CD4-positive, alpha-beta T cell treated with Interleukin-4 for 1 hour (primary cell): ENCODE results near the gene ARMH1.
"Not testable (repeated sequence)": the region's sequence is repeated elsewhere in the genome, so short reads cannot be mapped to it uniquely, and the experiment has no call there.

Experiments used
- DNase-seq, 2 donors: peaks; one replicate each; pipeline ENCODE4 v3.0.0-alpha.2; 2020 to 2022

Gene ARMH1

DNA sequence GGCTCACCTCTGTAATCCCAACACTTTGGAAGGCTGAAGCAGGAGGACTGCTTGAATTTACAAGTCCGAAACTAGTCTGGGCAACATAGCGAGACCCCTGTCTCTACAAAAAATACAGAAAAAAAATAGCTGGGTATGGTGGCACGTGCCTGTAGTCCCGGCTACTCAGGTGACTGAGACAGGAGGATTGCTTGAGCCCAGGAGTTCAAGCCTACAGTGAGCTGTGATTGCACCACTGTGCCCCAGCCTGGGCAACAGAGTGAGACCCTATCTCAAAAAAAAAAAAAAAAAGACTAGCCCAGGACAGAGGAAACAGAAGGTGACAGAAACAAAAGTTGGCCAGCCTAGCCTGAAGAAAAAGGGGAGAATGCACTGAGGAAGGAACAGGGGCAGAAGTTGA, 21.2 kb downstream of the ARMH1 start:
- DNase-seq: no peak

DNA sequence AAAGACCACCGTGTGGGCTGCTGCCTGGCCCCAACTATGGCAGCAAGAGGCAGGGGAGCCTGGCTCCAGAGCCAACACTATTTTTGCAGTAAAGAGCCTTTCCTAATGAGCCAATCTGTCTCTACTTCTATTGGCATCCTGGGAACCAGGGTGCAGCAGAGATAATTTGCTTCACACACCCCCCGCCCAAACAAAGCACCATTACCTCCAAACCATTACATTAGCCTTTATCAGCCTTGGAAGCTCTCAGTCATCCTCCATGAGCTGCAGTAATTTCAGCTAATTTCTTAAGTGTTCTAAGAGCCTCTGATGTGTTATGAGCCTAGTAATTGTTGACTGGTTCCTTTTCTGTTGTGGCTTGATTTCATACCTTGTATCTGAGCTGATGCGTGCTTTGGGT, 21.6 kb downstream of the ARMH1 start:
- DNase-seq: no peak

DNA sequence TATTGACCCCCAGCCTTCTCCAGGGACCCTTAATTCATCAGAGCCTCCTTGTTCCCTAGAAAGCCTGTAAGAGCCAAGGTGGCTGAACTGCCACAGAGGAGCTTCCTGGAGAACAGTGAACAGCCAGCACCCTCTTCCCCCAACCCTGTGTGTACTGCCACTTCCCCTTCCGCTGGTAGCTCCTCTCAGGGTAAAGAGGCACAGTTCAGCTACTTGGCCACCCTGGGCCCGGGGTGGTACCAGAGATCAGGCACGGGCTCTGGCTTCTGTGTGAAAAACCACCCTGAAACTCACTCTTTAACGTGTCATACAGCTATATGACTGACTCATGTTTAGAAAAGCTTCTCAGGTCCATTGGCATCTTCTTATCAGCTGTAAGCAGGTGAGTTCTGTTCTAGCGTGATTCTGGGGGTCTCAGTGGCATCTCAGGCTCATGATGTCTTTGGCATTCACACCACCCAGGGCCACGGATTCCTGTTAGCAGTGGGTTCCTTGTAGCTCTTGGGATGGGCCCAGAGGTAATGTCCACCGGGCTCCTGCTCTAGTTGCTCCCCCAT, 22.4 kb downstream of the ARMH1 start:
- peak; percentile 35 to 46 for DNase-seq

DNA sequence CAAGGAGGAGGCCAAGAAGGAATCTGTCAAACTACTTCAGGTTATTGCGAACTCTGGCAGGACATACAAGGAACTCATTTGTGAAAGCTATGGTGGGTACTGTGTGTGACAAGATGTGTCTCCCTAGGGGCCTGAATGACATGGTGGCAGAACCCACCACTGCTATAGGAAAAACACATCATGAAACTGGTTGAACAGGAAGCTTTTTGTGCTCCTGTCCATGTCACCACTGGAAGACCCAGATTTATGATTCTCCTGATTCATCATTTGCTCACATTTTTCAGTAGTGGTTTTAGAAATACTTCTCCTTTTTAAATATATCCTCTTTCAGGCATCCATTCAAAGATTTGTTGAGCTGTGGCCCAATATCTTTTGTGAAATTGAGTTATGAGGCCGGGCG, 23.6 kb downstream of the ARMH1 start:
- no peak for DNase-seq

DNA sequence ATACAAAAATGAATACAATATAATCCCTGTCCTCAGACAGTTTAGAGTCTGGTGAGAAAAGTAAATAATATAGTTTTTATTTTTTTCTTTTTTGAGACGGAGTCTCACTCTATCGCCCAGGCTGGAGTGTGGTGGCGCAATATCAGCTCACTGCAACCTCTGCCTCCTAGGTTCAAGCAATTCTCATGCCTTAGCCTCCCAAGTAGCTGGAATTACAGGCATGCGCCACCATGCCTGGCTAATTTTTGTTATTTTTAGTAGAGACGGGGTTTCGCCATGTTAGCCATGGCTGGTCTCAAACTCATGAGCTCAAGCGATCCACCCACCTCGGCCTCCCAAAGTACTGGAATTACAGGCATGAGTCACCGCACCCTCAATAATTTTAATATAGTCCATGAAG, 24.9 kb downstream of the ARMH1 start:
- not testable (repeated sequence) for DNase-seq

DNA sequence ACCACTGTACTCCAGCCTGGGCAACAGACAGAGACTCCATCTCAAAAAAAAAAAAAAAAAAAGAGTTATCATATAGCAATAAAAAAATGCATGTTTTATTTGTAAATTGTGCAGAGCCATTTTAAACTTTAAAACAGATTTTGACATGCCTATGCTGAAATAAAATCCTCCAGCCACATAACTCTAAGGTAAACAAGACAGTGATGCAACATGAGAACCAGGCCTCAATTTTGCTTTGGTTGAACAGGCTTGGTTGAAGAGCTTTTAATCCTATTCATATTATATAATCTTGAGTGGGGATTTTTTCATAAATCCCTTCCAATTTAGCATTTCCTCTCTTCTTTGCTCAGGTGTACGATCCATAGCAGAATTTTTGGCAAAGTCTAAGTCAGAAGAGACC, 26.1 kb downstream of the ARMH1 start:
- no peak for DNase-seq

DNA sequence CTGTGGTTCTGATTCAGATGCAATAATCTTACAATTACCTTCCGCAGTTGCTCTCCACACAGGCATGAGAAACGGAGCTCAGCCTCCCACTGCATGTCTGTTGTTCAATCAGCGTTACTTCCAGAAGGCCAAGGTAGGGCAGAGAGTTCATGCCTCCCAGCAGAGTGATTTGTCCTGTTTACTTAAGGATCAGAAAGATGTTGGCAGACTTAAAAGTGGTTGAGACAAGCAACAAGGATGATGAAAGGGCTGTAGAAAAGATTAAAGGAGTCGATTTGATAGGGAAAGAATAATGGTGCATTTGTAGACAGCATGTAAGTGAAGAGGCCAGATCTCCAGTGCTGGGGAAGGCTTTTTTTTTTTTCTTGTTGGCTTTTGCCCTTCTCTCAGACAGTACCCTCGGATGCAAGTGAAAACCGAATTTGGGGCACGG, 26.6 kb downstream of the ARMH1 start:
- DNase-seq: no peak

DNA sequence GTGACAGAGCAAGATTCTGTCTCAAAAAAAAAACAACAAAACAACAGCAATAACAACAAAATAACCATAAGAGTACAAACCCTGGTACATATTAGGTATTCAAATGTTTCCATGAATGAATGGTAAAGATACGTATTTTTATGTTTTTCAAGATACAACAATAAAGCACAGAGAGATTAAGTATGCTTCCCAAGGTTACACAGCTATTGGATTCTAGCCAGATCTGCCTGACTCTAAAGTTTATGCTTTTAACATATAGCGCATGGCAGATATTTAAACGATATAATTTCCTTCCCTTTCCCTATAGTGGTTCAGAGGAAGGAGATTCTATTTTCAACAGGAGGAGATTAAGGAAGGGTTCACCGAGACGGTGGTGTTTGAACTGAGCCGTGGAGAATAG, 31.0 kb downstream of the ARMH1 start:
- DNase-seq: no peak

DNA sequence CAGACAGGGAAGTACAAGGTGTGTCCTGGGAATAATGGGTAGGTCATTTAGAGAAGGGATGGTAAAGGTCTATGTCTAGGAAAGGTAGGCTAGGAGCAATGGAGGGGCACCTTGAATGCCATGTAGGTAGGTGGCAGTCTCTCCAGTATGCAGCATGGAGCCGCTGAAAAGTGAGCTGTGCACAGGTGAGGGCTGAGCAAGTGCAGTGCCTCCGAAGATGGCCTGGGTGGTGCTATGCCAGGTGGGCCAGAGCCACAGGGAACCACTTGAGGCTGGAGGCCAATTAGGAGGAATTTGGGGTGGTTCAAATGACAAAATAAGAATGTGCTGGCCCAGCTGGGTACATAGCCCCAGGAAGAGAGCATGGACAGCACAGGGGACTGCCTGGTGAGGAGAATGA, 31.4 kb downstream of the ARMH1 start:
- DNase-seq: no peak

DNA sequence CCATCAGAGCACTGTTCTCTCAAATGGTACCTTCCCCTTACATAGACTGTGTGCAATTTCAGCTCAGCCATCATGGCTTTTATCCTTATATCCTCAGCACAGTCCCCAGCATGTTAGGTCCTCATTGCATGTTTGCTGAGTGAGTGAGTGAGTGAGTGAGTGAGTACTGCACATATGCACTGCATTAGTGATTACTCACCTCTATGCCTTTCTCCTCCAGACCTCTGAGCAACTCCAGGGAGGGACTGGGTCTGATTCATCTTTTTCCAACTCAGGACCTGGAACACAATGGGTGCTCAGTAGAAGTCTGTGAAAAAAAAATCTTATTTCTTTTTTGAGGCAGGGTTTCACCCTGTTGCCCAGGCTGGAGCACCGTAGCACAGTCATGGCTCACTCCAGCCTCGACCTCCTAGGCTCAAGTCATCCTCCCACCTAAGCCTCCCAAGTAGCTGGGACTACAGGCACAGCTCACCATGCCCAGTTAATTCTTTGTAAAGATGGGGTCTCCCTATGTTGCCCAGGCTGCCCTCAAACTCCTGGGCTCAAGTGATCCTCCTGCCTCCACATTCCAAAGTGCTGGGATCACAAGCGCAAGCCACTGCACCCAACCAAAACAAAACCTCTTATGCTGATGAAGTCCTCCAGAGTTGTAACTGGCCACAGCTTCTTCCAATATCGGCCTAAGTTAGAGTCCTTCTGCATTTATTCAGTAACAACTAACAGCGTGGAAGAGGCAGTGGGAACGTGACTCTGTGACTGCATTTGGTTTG, 32.8 kb downstream of the ARMH1 start:
- no peak for DNase-seq

DNA sequence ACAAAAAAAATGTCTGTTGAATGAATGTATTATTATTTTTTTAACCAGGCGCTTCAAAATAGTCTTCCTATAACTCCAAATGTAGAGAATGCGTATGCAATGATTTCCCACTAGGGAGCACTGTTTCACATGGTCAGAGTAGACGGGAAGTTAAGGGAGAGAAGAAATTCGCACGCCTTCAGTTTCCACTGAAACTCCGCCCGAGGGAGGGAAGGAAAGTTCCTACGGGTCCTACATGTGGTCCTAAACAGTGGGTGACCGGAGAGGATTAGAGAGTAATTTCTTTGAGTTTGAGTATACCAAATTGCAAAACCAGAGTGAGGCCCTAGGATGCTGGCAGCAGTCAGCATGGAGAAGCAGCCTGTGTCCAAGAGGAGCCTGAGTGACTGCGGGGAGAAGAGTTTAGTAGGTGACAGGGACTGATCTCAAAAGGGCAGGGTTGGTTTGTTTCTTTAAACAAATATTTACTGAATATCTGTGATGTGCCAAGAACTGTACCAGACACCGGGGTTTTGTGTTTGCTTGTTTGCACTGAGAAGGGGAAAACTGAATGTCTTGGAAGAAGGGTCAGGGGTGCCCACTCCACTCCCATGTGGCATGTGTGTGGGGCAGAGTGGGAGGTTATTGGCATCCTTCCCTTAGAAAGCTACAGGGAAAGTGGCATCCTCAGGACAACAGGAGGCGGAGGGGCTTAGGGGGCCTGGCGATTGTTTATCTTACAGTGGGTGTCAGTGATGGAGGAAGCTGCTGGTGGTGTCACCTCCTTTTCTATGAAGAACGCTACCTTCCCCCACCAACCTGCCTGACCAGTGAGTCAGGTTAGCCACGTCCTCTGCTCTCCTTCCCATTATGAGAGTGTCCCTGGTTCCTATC, 33.7 kb downstream of the ARMH1 start:
- DNase-seq: peak; percentile 34 to 67

DNA sequence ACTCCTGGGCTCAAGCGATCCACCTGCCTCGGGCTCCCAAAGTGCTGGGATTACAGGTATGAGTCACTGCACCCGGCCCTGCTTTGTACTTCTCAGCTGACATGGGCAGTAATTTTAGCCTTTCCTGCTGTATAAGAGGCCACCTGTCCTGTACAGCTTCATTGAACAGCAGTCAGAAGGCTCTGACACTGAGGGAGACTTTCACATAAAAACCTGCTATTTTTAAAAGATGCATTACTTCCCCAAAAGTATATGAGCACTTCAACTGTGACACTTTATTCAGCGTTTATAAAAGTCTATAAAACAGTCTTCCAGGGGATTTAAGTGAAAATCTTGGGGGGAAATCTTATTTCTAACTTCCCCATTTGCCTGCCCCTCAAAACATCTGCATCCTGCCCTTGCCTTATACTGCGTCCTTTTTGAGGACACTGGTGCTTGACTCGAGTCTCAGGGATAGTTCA, 38.8 kb downstream of the ARMH1 start:
- no peak for DNase-seq

DNA sequence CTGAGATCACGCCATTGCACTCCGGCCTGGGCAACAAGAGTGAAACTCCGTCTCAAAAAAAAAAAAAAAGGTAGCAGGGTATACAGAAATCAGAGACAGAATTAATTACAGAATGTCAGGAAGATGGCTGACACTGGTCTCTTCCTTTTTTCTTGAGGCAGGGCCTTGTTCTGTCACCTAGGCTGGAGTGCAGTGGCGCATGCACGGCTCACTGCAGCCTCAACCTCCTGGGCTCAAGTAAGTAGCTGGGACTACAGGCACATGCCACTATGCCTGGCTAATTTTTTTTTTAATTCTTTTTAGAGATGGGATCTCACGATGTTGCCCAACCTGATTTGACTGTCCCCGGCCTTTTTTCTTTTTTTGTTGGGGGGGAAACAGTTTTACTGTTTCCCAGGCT, 40.0 kb downstream of the ARMH1 start:
- DNase-seq: no peak

DNA sequence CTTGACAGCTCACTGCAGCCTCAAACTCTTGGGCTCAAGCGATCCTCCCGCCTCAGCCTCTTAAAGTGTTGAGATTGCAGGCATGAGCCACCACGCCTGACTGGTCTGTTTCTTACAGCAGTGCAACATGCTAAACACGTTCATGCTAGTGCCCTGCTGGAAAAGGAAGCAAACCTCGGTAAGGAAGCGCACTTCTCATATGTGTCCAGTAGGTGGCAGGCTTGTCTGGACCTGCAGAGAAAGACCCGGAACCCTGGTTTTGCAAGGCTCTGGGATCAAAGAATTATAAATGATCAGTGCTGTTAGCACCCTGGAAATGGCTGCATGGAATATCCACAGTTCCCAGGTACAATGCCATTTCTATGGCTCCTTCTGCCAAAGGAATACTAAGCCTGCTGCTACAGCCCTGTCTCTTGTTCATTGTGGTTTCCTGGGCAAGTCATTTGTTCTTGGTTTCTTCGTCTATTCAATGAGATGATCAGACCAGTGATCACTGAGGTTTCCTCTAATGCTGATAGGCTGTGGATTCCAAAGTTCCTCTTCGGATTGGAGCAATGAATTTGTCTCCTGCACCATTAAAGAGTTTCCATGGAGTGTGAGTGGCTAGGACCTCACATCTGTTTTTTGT, 40.5 kb downstream of the ARMH1 start:
- peak; percentile 78 to 81 for DNase-seq

DNA sequence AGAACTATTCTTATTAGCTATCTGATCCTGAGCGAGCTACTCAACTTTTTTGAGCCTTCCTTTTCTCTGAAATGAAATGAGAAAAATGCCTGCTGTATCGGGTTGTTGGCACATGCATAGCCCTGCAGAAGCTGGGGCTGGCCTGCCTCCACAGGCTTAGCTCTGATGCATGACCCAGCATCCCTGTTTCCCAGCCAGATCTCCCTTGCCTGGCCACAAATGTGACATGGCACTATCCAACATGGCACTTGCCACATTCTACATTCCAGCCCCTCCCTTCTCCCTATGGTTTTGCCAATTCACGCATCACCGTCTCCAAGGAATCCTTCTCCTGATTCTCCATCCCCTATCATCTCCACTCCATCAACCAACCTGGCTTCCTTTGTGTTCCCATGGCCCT, 42.6 kb downstream of the ARMH1 start:
- no peak for DNase-seq

DNA sequence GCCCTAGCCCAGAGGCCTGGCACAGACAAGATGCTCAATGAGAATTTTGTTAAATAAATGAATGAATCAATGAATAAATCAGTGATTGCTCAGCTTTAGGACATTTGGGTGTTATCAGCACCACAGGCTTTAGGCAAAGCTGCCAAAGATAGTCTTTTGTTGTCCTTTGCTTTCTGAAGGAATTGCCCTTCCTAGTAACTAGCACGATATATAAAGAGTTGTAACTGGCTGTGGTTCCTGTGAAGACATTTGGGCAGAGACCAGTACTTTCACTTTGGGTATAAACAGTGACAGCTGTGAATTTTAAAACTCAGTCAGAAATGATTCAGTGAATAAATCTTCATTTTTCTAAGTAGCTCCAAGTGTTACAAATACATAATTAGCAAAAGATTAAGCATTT, 43.1 kb downstream of the ARMH1 start:
- DNase-seq: no peak

DNA sequence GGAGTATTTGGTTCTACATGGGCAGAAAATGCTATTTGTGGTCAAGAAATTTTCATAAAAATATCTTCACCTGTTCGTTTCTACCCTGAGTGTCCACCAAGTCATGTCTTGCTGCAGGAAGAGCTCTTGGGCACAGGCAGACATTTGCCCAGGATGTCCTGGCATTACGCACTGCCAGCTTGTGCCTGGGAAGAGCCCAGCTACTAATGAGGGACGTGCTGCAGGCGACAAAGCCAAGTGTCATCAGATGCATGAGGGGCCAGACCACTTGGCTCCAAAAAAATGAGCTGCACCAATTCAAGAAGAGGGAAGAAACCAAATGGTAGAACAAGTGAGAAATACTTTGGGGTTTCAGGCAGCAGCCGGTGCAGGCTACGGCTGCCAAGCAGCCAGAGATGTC, 43.6 kb downstream of the ARMH1 start:
- no peak for DNase-seq

DNA sequence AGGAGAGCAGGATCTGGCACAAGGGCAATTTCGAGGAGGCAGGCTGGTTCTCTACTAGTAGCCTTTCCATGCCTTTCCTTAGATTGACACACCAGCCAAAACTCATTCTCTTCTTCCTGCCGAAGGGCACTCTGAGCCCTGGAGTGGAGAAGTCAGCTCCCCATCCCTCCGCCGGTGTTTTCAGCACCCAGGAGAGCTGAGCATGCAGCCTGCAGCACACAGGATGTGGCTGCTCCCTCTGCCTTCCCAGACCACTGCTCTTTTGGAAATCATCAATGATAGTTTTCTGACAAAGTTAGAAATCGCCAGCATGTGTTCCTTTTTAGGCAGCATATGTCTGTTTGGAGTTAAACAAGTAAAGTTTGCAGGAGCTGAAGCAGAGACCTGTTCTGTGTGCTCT, 44.8 kb downstream of the ARMH1 start:
- no peak for DNase-seq

DNA sequence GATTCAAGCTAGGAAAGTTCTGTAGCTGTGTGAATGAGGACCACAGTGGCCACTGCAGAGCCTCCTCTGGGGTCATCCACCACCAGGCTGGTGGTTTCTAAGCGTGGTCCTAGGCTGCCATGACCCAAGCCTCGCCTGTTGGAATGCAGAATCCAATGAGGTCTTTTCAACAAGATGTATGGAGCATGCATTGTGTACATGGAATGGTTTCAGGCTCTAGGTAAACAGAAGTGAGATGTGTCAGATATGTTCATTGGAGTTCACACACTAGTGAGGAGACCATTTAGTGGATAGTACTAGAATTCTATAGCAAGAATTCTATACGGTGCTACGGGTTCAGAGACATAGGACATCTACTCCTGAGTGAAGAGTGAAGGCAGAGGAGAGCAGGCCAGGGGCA, 45.8 kb downstream of the ARMH1 start:
- DNase-seq: no peak

DNA sequence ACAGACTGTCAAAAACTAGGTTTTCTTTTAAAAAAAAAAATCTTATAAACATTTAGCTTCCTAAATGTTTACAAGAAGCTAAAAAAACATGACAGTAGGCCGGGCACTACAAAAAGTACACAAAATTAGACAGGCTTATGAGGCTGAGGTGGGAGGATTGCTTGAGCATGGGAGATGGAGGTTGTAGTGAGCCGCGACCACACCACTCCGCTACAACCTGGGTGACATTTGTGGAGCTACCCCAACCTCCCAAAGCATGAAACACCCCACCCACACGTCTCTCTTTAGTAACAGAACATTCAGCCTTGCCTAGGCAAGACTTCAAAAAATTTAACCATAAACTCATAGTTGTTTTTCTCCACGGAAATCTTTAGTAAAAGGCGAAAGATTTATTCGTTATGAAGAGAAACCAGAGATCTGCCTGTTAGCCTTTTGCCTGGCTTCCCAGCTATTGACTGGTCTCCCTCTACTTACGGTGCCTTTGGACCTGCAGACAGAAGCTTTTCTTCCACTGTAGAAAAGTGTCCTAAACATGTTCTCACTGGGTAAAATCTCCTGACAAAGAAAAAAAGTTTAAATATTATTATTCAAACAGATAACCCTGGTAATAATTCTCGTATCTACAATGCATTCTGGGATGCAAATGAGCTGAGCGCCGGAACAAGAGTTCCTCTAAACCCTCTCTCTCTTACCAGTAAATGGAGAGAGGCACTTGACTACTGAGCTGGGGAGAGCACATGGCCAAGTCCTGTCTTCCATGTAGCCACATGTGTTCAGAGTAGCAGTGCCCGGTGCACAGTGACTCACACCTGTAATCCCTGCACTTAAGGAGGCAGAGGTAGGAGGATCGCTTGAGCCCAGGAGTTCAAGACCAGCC, 47.2 kb downstream of the ARMH1 start:
- DNase-seq: peak; percentile 89 to 90

DNA sequence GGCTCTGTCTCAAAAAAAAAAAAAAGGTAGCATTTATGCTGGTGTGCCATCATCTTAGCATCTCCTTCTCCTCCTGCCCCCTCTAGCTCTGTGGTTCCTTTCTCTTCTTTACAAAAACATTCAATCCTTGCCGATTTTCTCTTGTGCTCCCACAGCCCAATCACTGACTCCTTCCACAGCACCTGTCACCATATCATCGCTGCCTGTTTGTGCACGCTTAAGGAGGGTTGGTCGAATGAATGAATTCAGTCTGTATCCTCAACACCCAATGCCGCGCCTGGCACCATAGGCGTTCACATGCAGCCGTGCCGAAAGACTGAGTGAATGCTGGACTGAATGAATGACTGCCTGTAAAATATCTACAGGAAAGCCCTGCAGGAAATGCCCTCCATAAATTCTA, 48.5 kb downstream of the ARMH1 start:
- no peak for DNase-seq
